Measurements from ENCODE around the gene DAAM1.

Gene DAAM1

GRCh38 chr14:59249029-59249428 is 60.6 kb downstream of the DAAM1 start:
- ATAC-seq, result peak; percentile 11; the same call in 1 of the 3 replicates
- peak; percentile 71 for TF ChIP-seq CREB5 (CRISPR knock-in tag; IDR thresholded peaks at IDR 0.05; ENCODE audit: low read depth)
- TF ChIP-seq ZFP3 (CRISPR knock-in tag; IDR thresholded peaks at IDR 0.05), result 0 out of 2 replicates have a peak, but pooled peaks have one; percentile 36
- no peak for TF ChIP-seq GLIS3 (CRISPR knock-in tag; IDR thresholded peaks at IDR 0.05)
- no peak for TF ChIP-seq TOX (CRISPR knock-in tag; IDR thresholded peaks at IDR 0.05; ENCODE audit: borderline replicate concordance)
- TF ChIP-seq OSR1 (CRISPR knock-in tag; IDR thresholded peaks at IDR 0.05), result no peak
- TF ChIP-seq, protein P1, sequence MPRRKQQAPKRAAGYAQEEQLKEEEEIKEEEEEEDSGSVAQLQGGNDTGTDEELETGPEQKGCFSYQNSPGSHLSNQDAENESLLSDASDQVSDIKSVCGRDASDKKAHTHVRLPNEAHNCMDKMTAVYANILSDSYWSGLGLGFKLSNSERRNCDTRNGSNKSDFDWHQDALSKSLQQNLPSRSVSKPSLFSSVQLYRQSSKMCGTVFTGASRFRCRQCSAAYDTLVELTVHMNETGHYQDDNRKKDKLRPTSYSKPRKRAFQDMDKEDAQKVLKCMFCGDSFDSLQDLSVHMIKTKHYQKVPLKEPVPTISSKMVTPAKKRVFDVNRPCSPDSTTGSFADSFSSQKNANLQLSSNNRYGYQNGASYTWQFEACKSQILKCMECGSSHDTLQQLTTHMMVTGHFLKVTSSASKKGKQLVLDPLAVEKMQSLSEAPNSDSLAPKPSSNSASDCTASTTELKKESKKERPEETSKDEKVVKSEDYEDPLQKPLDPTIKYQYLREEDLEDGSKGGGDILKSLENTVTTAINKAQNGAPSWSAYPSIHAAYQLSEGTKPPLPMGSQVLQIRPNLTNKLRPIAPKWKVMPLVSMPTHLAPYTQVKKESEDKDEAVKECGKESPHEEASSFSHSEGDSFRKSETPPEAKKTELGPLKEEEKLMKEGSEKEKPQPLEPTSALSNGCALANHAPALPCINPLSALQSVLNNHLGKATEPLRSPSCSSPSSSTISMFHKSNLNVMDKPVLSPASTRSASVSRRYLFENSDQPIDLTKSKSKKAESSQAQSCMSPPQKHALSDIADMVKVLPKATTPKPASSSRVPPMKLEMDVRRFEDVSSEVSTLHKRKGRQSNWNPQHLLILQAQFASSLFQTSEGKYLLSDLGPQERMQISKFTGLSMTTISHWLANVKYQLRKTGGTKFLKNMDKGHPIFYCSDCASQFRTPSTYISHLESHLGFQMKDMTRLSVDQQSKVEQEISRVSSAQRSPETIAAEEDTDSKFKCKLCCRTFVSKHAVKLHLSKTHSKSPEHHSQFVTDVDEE (CRISPR knock-in tag; IDR thresholded peaks at IDR 0.05), result 0 out of 2 replicates have a peak, but pooled peaks have one; percentile 40
- no peak for TF ChIP-seq ESRRG (CRISPR knock-in tag; IDR thresholded peaks at IDR 0.05)
- TF ChIP-seq TCF4 (CRISPR knock-in tag; IDR thresholded peaks at IDR 0.05; ENCODE audit: borderline replicate concordance), result no peak
- TF ChIP-seq ZNF70 (CRISPR knock-in tag; IDR thresholded peaks at IDR 0.05), result no peak
- no peak for TF ChIP-seq ZNF565 (CRISPR knock-in tag; conservative IDR thresholded peaks at IDR 0.05; ENCODE audit: low read depth)
- TF ChIP-seq ZFP30 (CRISPR knock-in tag; IDR thresholded peaks at IDR 0.05), result no peak
- TF ChIP-seq POU6F1 (CRISPR knock-in tag; IDR thresholded peaks at IDR 0.05; ENCODE audit: borderline replicate concordance, low read depth), result no peak
- no peak for TF ChIP-seq ZNF8 (CRISPR knock-in tag; IDR thresholded peaks at IDR 0.05)
- TF ChIP-seq PPARA (CRISPR knock-in tag; IDR thresholded peaks at IDR 0.05; ENCODE audit: borderline replicate concordance), result no peak
- no peak for TF ChIP-seq ZC3H10 (CRISPR knock-in tag; IDR thresholded peaks at IDR 0.05)
- TF ChIP-seq BACH2 (CRISPR knock-in tag; IDR thresholded peaks at IDR 0.05; ENCODE audit: borderline replicate concordance), result no peak
- TF ChIP-seq SNAI2 (CRISPR knock-in tag; IDR thresholded peaks at IDR 0.05), result no peak
- no peak for TF ChIP-seq CSDC2 (CRISPR knock-in tag; IDR thresholded peaks at IDR 0.05)
- peak; percentile 67 for TF ChIP-seq ISL1 (CRISPR knock-in tag; IDR thresholded peaks at IDR 0.05)
- no peak for TF ChIP-seq ARNTL (CRISPR knock-in tag; IDR thresholded peaks at IDR 0.05; ENCODE audit: borderline replicate concordance, low read depth)
- TF ChIP-seq RARB (CRISPR knock-in tag; IDR thresholded peaks at IDR 0.05), result no peak

DNA sequence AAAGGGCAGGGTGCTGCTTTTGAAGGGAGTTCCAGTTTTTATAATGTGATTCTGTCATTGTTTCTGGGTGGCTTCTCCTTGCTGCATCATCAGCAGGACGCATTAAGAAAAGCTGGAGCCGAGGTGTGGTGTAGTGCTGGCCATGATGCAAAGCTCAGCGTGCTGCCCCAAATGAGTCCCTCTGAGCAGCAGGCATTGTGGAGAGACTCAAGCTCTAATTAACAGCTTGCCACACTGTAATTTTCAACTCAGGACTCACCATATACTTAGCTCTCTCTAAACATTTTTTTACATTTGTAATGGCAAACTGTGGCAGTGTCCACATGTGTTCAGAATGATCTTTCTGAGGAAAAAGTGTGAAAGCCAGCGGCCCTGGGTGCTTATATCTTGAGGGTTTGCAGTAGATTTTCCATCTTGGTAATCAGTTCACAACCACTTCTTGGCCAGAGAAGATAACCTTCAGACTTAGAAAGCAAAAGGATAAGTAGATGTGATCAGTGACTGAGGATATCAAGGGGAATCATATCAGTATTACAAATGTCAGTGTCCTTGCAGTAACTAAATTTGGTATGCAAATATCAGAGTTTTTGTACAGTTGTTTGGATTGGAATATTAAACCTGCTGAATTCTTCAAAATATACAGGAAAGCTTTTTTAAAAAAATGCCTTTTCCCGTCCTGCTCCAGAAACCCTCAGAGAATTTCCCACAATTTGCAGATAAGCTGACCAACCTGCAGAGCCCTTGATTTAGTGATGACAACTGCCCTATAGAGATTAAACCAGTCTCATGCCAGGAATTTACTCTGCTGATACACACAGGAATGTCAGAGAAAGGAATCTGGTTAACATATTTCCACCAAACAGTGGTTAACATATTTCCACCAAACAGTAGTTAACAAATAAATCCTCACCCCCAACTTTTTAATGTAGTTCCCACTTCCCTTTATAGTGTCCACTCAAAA is 63.6 kb downstream of the DAAM1 start:
- no peak for TF ChIP-seq SNAI2 (CRISPR knock-in tag; IDR thresholded peaks at IDR 0.05)
- no peak for TF ChIP-seq CSRNP3 (CRISPR knock-in tag; IDR thresholded peaks at IDR 0.05)
- TF ChIP-seq PATZ1 (CRISPR knock-in tag; IDR thresholded peaks at IDR 0.05; ENCODE audit: borderline replicate concordance), result peak; percentile 43; the same call in 1 of the 2 replicates
- no peak for TF ChIP-seq ZC3H10 (CRISPR knock-in tag; IDR thresholded peaks at IDR 0.05)
- peak; percentile 77; the same call in 1 of the 2 replicates for TF ChIP-seq GLIS3 (CRISPR knock-in tag; IDR thresholded peaks at IDR 0.05)
- no peak for TF ChIP-seq POU6F1 (CRISPR knock-in tag; IDR thresholded peaks at IDR 0.05; ENCODE audit: borderline replicate concordance, low read depth)
- no peak for TF ChIP-seq TCF4 (CRISPR knock-in tag; IDR thresholded peaks at IDR 0.05; ENCODE audit: borderline replicate concordance)
- peak; percentile 90 for TF ChIP-seq ISL1 (CRISPR knock-in tag; IDR thresholded peaks at IDR 0.05)
- no peak for TF ChIP-seq BACH2 (CRISPR knock-in tag; IDR thresholded peaks at IDR 0.05; ENCODE audit: borderline replicate concordance)
- no peak for TF ChIP-seq ZFP3 (CRISPR knock-in tag; IDR thresholded peaks at IDR 0.05)
- TF ChIP-seq TOX (CRISPR knock-in tag; IDR thresholded peaks at IDR 0.05; ENCODE audit: borderline replicate concordance), result no peak
- no peak for TF ChIP-seq ZNF70 (CRISPR knock-in tag; IDR thresholded peaks at IDR 0.05)
- TF ChIP-seq, protein P1 (CRISPR knock-in tag; IDR thresholded peaks at IDR 0.05), result no peak
- ATAC-seq, result peak; percentile 68

Data from SK-N-SH treated with all-trans-retinoic acid at 6 μM for 48 hours (cell line).